GM18499 (cell line): ENCODE data around the gene RNASEH2A.

Experiments used
- ATAC-seq: cut with Tn5 transposase; IDR thresholded peaks from one replicate; pipeline ENCODE4 v1.9.1; 2021; ENCODE audit warnings: moderate number of reproducible peaks; ENCODE audit not compliant: insufficient read depth, unreplicated experiment

The RNASEH2A gene

DNA sequence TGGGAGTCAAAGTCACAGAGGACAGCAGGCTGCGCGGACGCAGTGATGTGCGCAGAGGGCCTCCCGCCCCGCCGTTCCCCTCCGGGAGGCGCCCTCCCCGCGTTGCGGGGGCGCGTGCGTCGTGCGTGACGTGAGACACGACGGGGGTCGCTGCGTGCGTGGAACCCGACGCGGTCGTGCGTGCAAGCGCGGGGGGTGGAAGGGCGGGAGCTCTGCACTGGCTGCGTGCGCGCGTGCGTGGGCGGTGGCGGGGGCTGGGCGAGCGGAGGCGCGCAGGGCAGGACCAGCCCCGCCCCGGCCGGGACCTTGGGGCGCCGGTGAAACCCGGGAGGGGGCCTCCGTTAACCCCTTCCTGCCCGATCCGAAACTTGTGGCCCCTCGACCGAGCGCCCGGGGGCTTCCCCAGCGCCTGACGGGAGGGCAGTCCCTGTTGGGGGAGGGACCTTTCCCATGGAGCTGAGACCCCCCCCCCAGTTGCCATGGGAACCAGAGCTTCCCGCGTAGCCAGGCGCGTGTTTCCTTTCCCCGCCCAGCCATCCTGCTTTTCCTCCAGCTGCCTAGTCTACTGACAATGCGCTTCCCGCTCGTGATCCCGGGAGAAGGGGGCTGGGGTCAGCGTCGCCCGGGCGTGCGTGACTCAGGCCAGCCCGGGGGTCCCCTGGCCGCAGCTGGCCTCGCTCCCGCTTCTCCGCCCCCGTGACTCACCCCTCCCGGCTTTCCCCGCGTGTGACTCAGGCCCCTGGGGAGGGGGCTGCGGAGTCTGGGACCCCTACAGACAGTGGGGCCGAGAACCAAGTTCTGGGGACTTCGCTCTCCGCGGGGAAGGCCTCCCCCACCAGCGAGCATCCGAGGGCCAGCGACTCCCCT, 23.7 kb upstream of the RNASEH2A start:
- ATAC-seq, result no peak

GRCh38 chr19:12783291-12783848, 23.0 kb upstream of the RNASEH2A start:
- no peak for ATAC-seq

DNA sequence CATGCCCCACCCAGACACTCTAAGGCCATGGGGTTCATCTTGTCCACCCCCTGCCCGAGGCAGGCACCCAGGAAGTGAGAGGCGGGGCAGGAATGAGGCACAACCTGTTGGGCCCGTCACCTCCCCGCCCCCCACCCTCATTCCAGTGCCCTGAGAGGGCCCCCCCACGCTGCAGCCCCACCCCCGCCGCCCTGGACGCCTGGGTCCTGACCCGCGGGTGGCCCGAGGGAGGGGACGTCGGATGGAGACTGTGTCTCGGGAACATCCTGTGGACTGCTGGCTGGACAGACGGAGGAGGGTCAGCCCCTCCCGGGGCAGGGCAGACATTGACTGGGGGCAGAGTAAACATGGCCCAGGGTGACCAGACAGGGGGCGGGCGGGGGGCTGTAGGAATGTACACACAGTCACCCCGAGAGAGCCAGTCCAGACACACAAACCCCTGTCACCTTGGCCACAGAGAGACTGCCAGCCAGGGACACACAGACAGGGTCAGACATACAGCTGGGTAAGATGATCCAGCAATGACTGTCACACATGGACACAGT, 22.5 kb upstream of the RNASEH2A start:
- no peak for ATAC-seq

- no peak for ATAC-seq
Measured at GRCh38 chr19:12784394-12784870, 22.0 kb upstream of the RNASEH2A start.

DNA sequence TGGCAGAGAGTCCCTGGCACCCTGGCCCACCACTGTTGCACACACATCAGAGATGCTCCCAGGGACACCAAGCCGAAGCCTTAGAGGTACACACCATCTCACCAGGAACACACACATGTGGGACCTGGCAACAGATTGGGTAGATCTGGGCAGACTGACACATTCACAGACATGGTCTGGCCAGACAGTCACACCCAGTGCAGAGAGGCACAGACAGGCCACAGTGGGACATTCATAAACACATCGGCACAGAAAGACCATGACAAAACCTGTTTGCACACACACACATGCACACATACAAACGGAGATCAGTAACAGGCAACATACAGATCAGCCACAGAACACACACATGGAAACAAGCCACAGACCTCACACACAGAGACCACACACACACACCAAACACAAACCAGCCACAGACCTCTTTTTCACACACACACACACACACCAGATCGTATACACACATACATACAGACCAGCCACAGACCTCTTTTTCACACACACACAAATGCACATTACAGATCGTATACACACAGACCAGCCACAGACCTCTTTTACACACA, 21.4 kb upstream of the RNASEH2A start:
- ATAC-seq, result no peak

DNA sequence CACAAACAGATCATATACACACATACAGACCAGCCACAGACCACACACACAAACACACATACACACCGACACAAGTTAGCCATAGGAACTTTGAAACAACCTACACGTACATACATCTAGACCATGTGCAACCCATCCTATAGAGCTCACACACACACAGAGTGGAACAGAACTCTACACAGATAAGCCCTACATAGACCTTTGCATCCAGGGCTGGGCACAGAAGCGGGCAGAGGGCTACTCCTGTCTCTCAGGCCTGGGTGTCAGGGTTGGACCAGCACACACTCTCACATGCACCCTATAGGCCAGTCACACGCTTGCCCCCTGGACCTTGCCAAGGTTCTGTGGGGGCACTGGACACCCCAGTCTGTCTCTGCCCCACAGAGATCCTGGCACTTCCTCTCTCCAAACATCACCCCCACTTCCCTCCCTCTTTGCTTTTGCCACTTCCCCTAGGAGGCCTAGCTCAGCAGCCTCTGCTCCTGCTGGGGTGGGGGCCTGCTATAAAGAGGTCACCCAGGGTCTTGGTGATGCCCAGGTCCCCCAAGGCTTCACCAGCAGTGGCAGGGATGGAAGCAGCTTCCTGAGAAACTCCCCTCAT, 20.9 kb upstream of the RNASEH2A start:
- ATAC-seq, result no peak

- ATAC-seq, result no peak
Measured at GRCh38 chr19:12786141-12786870, 20.1 kb upstream of the RNASEH2A start.

DNA sequence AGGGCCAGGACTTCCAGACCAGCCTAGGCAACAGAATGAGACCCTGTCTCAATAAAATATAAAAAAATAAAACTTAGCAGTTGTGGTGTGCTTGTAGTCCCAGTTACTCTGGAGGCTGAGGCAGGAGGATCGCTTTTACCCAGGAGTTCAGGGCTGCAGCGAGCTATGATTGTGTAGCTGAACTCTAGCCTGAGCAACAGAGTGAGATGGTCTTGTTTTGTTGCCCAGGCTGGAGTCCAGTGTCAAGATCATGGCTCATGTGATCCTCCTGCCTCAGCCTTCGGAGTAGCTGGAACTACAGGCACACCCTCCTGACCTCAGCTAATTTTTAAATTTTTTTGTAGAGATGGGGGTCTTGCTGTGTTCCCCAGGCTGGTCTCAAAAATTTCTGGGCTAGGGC, 19.4 kb upstream of the RNASEH2A start:
- no peak for ATAC-seq

DNA sequence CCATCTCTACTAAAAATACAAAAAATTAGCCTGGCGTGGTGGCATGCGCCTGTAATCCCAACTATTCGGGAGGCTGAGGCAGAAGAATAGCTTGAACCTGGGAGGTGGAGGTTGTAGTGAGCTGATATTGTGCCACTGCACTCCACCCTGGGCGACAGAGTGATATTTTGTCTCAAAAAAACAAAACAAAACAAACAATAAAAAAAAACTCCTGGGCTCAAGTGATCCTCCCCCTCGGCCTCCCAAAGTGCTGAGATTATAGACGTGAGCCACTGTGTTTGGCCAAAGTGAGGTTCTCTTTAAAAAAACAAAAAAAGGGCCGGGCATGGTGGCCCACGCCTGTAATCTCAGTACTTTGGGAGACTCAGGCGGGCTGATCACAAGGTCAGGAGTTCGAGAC, 18.9 kb upstream of the RNASEH2A start:
- ATAC-seq, result no peak

- ATAC-seq, result no peak
Measured at GRCh38 chr19:12788042-12788681, 18.2 kb upstream of the RNASEH2A start.

GRCh38 chr19:12788682-12789097, 17.7 kb upstream of the RNASEH2A start:
- no peak for ATAC-seq

GRCh38 chr19:12789098-12789903, 17.1 kb upstream of the RNASEH2A start:
- no peak for ATAC-seq

- ATAC-seq, result no peak
Measured at GRCh38 chr19:12789904-12790619, 16.3 kb upstream of the RNASEH2A start.

DNA sequence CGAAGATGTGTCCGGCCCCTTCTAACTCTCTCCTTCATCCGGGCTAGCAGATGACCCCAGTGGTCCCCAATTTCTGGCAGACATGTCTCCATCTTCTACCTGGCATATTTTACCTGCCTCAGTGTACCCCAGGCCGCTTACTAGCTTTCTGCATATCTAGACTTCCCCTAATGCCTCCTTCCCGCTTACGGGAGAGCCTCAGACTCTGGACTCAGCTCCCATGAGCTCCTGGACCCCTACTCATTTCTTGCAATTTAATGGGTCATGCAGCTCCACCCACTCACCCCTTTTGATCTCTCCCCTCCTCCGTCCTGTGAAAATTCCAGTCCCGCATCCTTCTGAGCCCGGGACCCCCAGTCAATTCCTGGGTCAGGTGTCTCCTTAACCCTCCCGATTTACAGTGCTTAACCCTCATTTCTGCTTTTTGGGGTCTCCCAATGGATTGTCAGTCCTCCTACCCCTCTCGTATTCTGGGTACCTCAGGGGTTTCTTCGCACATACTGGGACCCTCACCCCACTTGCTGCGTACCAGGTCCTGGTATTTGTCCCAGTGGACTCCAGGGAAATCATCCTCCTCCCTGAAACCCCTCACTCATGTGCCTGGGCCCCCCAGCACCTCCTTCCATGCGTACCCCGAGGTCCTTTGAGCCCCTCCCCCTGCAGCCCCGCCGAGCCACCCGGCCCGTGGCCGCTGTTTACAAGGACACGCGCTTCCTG, 15.6 kb upstream of the RNASEH2A start:
- ATAC-seq, result no peak

- no peak for ATAC-seq
Measured at GRCh38 chr19:12791345-12792050, 14.9 kb upstream of the RNASEH2A start, which contains the start of gene JUNB. Gene JUNB, plus strand, starts transcription at chr19:12791486. Its CDS starts 286 bp downstream, at chr19:12791772.

DNA sequence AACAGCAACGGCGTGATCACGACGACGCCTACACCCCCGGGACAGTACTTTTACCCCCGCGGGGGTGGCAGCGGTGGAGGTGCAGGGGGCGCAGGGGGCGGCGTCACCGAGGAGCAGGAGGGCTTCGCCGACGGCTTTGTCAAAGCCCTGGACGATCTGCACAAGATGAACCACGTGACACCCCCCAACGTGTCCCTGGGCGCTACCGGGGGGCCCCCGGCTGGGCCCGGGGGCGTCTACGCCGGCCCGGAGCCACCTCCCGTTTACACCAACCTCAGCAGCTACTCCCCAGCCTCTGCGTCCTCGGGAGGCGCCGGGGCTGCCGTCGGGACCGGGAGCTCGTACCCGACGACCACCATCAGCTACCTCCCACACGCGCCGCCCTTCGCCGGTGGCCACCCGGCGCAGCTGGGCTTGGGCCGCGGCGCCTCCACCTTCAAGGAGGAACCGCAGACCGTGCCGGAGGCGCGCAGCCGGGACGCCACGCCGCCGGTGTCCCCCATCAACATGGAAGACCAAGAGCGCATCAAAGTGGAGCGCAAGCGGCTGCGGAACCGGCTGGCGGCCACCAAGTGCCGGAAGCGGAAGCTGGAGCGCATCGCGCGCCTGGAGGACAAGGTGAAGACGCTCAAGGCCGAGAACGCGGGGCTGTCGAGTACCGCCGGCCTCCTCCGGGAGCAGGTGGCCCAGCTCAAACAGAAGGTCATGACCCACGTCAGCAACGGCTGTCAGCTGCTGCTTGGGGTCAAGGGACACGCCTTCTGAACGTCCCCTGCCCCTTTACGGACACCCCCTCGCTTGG, 14.1 kb upstream of the RNASEH2A start:
- no peak for ATAC-seq
